ENCODE measurements around the gene WBP1L.

The WBP1L gene

DNA sequence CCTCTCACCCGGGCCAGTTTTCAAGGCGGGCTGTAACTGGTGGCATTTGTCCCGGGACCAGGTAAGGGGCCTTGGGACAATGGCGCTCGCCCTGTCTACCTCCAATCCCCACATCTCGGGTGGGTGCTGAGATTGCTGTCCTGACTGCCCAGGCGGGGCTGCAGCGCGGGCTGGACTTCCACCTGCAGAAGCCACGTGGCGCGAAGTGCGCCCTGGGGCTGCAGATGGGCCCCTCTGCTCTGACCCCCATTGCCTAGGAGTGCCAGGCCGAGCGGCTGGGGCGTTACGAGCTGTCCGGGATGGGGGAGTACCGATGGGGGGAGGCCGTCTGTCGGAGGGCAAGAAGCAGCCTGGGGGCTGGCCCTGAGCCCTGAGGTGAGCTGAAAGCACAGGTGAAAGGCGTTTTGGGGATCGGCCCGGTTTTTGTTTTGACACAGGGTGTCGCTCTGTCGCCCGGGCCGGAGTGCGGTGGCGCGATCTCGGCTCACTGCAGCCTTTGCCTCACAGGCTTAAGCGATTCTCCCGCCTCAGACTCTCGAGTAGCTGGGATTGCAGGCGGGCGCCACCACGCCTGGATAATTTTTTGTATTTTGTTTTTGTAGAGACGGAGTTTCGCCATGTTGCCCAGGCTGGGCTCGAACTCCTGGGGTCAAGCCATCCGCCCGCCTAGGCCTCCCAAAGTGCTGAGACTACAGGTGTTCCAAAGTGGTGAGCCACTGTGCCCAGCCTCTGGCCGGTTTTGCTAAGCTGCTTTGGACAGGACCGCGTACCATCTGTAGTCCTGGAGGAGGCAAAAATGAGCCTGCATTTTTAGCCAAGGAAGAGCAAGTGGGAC lies 28.9 kb upstream of the WBP1L start, which contains the start of gene SFXN2 (continued):
- TF ChIP-seq, protein P1, sequence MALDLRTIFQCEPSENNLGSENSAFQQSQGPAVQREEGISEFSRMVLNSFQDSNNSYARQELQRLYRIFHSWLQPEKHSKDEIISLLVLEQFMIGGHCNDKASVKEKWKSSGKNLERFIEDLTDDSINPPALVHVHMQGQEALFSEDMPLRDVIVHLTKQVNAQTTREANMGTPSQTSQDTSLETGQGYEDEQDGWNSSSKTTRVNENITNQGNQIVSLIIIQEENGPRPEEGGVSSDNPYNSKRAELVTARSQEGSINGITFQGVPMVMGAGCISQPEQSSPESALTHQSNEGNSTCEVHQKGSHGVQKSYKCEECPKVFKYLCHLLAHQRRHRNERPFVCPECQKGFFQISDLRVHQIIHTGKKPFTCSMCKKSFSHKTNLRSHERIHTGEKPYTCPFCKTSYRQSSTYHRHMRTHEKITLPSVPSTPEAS (tag by site-specific recombination; IDR thresholded peaks at IDR 0.05), result peak; percentile 34; the same call in 1 of the 2 replicates
- TF ChIP-seq BCL11B (tag by site-specific recombination; IDR thresholded peaks at IDR 0.05; ENCODE audit: low read depth) (peak; percentile 75), HOXA7 (CRISPR knock-in tag; IDR thresholded peaks at IDR 0.05; ENCODE audit: borderline replicate concordance) (no peak), ZSCAN16 (tag by site-specific recombination; IDR thresholded peaks at IDR 0.05) (no peak), ZNF514 (tag by site-specific recombination; IDR thresholded peaks at IDR 0.05) (no peak), CTCF (tag by site-specific recombination; IDR thresholded peaks at IDR 0.05) (peak; percentile 95), ZNF174 (tag by site-specific recombination; IDR thresholded peaks at IDR 0.05) (no peak), ZNF549 (tag by site-specific recombination; IDR thresholded peaks at IDR 0.05) (no peak), ZNF776 (tag by site-specific recombination; IDR thresholded peaks at IDR 0.05; ENCODE audit: borderline replicate concordance) (no peak), PRDM1 (tag by site-specific recombination; IDR thresholded peaks at IDR 0.05) (peak; percentile 66; the same call in 1 of the 2 replicates), ZNF426 (tag by site-specific recombination; IDR thresholded peaks at IDR 0.05) (no peak), ZNF76 (tag by site-specific recombination; IDR thresholded peaks at IDR 0.05; ENCODE audit: borderline replicate concordance, low read depth) (no peak), ZNF221 (tag by site-specific recombination; IDR thresholded peaks at IDR 0.05; ENCODE audit: borderline replicate concordance) (no peak), HOXC10 (CRISPR knock-in tag; IDR thresholded peaks at IDR 0.05) (no peak), REPIN1 (tag by site-specific recombination; IDR thresholded peaks at IDR 0.05; ENCODE audit: low read depth) (no peak), ZNF211 (tag by site-specific recombination; IDR thresholded peaks at IDR 0.05; ENCODE audit: low read depth) (no peak), MYNN (tag by site-specific recombination; IDR thresholded peaks at IDR 0.05; ENCODE audit: borderline replicate concordance) (no peak; the same call in 1 of the 2 replicates), ZNF155 (tag by site-specific recombination; IDR thresholded peaks at IDR 0.05) (no peak), KLF10 (tag by site-specific recombination; IDR thresholded peaks at IDR 0.05) (peak; percentile 97), KLF17 (tag by site-specific recombination; IDR thresholded peaks at IDR 0.05) (no peak; the same call in 1 of the 2 replicates)
- TF ChIP-seq, protein P2, sequence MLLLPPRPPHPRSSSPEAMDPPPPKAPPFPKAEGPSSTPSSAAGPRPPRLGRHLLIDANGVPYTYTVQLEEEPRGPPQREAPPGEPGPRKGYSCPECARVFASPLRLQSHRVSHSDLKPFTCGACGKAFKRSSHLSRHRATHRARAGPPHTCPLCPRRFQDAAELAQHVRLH (tag by site-specific recombination; IDR thresholded peaks at IDR 0.05), result no peak
- TF ChIP-seq, protein P3, sequence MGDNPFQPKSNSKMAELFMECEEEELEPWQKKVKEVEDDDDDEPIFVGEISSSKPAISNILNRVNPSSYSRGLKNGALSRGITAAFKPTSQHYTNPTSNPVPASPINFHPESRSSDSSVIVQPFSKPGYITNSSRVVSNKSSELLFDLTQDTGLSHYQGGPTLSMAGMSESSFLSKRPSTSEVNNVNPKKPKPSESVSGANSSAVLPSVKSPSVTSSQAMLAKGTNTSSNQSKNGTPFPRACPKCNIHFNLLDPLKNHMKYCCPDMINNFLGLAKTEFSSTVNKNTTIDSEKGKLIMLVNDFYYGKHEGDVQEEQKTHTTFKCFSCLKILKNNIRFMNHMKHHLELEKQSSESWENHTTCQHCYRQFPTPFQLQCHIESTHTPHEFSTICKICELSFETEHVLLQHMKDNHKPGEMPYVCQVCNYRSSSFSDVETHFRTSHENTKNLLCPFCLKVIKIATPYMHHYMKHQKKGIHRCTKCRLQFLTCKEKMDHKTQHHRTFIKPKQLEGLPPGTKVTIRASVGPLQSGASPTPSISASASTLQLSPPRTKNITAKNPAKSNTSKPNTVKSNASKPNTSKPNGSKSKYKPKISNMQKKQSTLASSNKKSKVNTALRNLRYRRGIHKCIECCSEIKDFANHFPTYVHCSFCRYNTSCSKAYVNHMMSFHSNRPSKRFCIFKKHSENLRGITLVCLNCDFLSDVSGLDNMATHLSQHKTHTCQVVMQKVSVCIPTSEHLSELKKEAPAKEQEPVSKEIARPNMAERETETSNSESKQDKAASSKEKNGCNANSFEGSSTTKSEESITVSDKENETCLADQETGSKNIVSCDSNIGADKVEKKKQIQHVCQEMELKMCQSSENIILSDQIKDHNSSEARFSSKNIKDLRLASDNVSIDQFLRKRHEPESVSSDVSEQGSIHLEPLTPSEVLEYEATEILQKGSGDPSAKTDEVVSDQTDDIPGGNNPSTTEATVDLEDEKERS (tag by site-specific recombination; IDR thresholded peaks at IDR 0.05), result peak; percentile 6; the same call in 1 of the 2 replicates
- TF ChIP-seq, protein P4, sequence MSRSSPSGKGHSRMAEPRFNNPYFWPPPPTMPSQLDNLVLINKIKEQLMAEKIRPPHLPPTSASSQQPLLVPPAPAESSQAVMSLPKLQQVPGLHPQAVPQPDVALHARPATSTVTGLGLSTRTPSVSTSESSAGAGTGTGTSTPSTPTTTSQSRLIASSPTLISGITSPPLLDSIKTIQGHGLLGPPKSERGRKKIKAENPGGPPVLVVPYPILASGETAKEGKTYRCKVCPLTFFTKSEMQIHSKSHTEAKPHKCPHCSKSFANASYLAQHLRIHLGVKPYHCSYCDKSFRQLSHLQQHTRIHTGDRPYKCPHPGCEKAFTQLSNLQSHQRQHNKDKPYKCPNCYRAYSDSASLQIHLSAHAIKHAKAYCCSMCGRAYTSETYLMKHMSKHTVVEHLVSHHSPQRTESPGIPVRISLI (tag by site-specific recombination; IDR thresholded peaks at IDR 0.05), result no peak
- TF ChIP-seq, protein P5, sequence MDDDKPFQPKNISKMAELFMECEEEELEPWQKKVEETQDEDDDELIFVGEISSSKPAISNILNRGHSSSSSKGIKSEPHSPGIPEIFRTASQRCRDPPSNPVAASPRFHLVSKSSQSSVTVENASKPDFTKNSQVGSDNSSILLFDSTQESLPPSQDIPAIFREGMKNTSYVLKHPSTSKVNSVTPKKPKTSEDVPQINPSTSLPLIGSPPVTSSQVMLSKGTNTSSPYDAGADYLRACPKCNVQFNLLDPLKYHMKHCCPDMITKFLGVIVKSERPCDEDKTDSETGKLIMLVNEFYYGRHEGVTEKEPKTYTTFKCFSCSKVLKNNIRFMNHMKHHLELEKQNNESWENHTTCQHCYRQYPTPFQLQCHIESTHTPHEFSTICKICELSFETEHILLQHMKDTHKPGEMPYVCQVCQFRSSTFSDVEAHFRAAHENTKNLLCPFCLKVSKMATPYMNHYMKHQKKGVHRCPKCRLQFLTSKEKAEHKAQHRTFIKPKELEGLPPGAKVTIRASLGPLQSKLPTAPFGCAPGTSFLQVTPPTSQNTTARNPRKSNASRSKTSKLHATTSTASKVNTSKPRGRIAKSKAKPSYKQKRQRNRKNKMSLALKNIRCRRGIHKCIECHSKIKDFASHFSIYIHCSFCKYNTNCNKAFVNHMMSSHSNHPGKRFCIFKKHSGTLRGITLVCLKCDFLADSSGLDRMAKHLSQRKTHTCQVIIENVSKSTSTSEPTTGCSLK (tag by site-specific recombination; IDR thresholded peaks at IDR 0.05), result no peak
- TF ChIP-seq, protein P6, sequence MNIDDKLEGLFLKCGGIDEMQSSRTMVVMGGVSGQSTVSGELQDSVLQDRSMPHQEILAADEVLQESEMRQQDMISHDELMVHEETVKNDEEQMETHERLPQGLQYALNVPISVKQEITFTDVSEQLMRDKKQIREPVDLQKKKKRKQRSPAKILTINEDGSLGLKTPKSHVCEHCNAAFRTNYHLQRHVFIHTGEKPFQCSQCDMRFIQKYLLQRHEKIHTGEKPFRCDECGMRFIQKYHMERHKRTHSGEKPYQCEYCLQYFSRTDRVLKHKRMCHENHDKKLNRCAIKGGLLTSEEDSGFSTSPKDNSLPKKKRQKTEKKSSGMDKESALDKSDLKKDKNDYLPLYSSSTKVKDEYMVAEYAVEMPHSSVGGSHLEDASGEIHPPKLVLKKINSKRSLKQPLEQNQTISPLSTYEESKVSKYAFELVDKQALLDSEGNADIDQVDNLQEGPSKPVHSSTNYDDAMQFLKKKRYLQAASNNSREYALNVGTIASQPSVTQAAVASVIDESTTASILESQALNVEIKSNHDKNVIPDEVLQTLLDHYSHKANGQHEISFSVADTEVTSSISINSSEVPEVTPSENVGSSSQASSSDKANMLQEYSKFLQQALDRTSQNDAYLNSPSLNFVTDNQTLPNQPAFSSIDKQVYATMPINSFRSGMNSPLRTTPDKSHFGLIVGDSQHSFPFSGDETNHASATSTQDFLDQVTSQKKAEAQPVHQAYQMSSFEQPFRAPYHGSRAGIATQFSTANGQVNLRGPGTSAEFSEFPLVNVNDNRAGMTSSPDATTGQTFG (tag by site-specific recombination; IDR thresholded peaks at IDR 0.05; ENCODE audit: borderline replicate concordance), result no peak
